HG03103 (cell line): ENCODE data around the gene OMD.

Experiments used
- ATAC-seq: cut with Tn5 transposase; IDR thresholded peaks from one replicate; pipeline ENCODE4 v1.9.1; 2021; ENCODE audit warnings: low read depth; ENCODE audit not compliant: unreplicated experiment

Gene OMD

GRCh38 chr9:92373167-92373566, 51.1 kb downstream of the OMD start:
- no peak for ATAC-seq

- no peak for ATAC-seq
Observed at GRCh38 chr9:92369075-92369474, 55.2 kb downstream of the OMD start.
